SK-N-SH treated with all-trans-retinoic acid at 6 μM for 48 hours (cell line): Measurements from ENCODE around the gene HCFC1.

Experiments
- ATAC-seq: fragments of 200-7000 bp; cut with Tn5 transposase; 3 replicates; pipeline ENCODE4 v1.9.1; 2020; ENCODE audit warnings: mild to moderate bottlenecking, moderate library complexity
- BACH2 ChIP-seq: fragments of 250-450 bp; sonication (Bioruptor Pico); IDR thresholded peaks from 2 replicates; pipeline ENCODE4 v1.9.0; 2021; ENCODE audit warnings: mild to moderate bottlenecking, borderline replicate concordance
- CSDC2 ChIP-seq: fragments of 250-450 bp; sonication (Bioruptor Pico); IDR thresholded peaks from 2 replicates; pipeline ENCODE4 v1.5.0; 2020; ENCODE audit warnings: mild to moderate bottlenecking, moderate library complexity
- GLIS3 ChIP-seq: fragments of 250-450 bp; sonication (Bioruptor Pico); IDR thresholded peaks from 2 replicates; pipeline ENCODE4 v1.5.0; 2020; ENCODE audit warnings: mild to moderate bottlenecking, moderate library complexity
- ISL1 ChIP-seq: fragments of 250-450 bp; sonication (Bioruptor Pico); IDR thresholded peaks from 2 replicates; pipeline ENCODE4 v2.1.2; 2022; ENCODE audit warnings: mild to moderate bottlenecking, moderate library complexity
- OSR1 ChIP-seq: fragments of 250-450 bp; sonication (Bioruptor Pico); IDR thresholded peaks from 2 replicates; pipeline ENCODE4 v1.8.0; 2022; ENCODE audit warnings: moderate library complexity, mild to moderate bottlenecking, inconsistent platforms
- PPARA ChIP-seq: fragments of 250-450 bp; sonication (Bioruptor Pico); IDR thresholded peaks from 2 replicates; pipeline ENCODE4 v1.5.0; 2020; ENCODE audit warnings: mild to moderate bottlenecking, borderline replicate concordance
- RARB ChIP-seq: fragments of 250-450 bp; sonication (Bioruptor Pico); IDR thresholded peaks from 2 replicates; pipeline ENCODE4 v1.8.0; 2021; ENCODE audit warnings: mild to moderate bottlenecking, moderate library complexity
- SNAI2 ChIP-seq: fragments of 250-450 bp; sonication (Bioruptor Pico); IDR thresholded peaks from 2 replicates; pipeline ENCODE4 v1.5.0; 2020; ENCODE audit warnings: mild to moderate bottlenecking, moderate library complexity
- TCF4 ChIP-seq: fragments of 250-450 bp; sonication (Bioruptor Pico); IDR thresholded peaks from 2 replicates; pipeline ENCODE4 v1.8.0; 2021; ENCODE audit warnings: mild to moderate bottlenecking, moderate library complexity, borderline replicate concordance
- TOX ChIP-seq: fragments of 250-450 bp; sonication (Bioruptor Pico); IDR thresholded peaks from 2 replicates; pipeline ENCODE4 v1.8.0; 2021; ENCODE audit warnings: mild to moderate bottlenecking, moderate library complexity, borderline replicate concordance
- ZC3H10 ChIP-seq: fragments of 250-450 bp; sonication (Bioruptor Pico); IDR thresholded peaks from 2 replicates; pipeline ENCODE4 v1.5.1; 2021; ENCODE audit warnings: mild to moderate bottlenecking, moderate library complexity
- ZFP3 ChIP-seq: fragments of 250-450 bp; sonication (Bioruptor Pico); IDR thresholded peaks from 2 replicates; pipeline ENCODE4 v1.5.0; 2020; ENCODE audit warnings: mild to moderate bottlenecking, moderate library complexity
- ZFP30 ChIP-seq: fragments of 450-650 bp; formaldehyde crosslinking; IDR thresholded peaks from 2 replicates; pipeline ENCODE4 v1.5.0; 2022; ENCODE audit warnings: mild to moderate bottlenecking, moderate library complexity
- ZNF565 ChIP-seq: fragments of 450-650 bp; formaldehyde crosslinking; conservative IDR thresholded peaks from 2 replicates; pipeline ENCODE4 v1.5.0; 2020; ENCODE audit warnings: low read depth, mild to moderate bottlenecking, moderate library complexity
- ZNF70 ChIP-seq: fragments of 450-650 bp; formaldehyde crosslinking; IDR thresholded peaks from 2 replicates; pipeline ENCODE4 v1.5.0; 2020; ENCODE audit warnings: mild to moderate bottlenecking, moderate library complexity
- ZNF8 ChIP-seq: fragments of 450-650 bp; formaldehyde crosslinking; IDR thresholded peaks from 2 replicates; pipeline ENCODE4 v1.5.0; 2020; ENCODE audit warnings: mild to moderate bottlenecking, moderate library complexity
- TF ChIP-seq, protein P1 (sequence below): fragments of 250-450 bp; sonication (Bioruptor Pico); IDR thresholded peaks from 2 replicates; pipeline ENCODE4 v1.5.0; 2020; ENCODE audit warnings: mild to moderate bottlenecking, moderate library complexity
- TF ChIP-seq, protein P2 (sequence below): fragments of 250-450 bp; sonication (Bioruptor Pico); IDR thresholded peaks from 2 replicates; pipeline ENCODE4 v1.5.1; 2021; ENCODE audit warnings: mild to moderate bottlenecking, moderate library complexity
- TF ChIP-seq, protein P3 (sequence below): fragments of 250-450 bp; sonication (Bioruptor Pico); IDR thresholded peaks from 2 replicates; pipeline ENCODE4 v1.8.0; 2020; ENCODE audit warnings: mild to moderate bottlenecking, moderate library complexity, borderline replicate concordance
- TF ChIP-seq, protein P4 (sequence below): fragments of 250-450 bp; sonication (Bioruptor Pico); IDR thresholded peaks from 2 replicates; pipeline ENCODE4 v1.5.1; 2020; ENCODE audit warnings: low read depth, mild to moderate bottlenecking, moderate library complexity

The HCFC1 gene

DNA sequence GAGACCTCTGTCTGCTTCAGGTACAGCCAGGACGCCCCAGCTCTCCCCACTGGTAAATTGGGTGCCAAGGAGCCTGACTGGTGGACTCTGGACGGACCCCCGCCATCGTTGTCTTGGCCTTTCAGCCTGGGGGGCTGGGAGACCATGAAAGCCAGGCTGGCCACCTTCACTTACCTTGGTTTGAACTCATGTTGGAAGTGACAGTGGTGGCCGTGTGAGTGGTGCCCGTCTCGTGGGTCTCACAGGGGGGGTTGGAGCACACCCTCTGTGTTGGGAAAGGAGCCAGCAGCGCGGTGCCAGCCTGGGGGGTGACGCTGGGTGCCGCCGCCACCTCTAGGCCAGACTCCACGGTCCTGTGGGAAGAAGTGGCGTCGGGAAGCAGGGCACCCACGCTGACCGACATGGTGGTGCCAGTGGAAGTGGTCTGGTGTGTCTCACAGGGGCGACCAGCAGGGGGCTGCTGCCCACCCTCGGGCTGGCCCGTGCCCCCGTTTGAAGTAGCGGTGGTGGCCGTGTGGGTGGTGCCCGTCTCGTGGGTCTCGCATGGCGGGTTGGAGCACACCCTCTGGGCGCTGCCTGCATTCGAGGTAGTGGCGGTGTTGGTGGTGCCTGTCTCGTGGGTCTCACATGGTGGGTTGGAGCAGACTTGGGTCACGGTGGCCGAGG, 17.6 kb downstream of the HCFC1 start (continued):
- TF ChIP-seq, protein P1, sequence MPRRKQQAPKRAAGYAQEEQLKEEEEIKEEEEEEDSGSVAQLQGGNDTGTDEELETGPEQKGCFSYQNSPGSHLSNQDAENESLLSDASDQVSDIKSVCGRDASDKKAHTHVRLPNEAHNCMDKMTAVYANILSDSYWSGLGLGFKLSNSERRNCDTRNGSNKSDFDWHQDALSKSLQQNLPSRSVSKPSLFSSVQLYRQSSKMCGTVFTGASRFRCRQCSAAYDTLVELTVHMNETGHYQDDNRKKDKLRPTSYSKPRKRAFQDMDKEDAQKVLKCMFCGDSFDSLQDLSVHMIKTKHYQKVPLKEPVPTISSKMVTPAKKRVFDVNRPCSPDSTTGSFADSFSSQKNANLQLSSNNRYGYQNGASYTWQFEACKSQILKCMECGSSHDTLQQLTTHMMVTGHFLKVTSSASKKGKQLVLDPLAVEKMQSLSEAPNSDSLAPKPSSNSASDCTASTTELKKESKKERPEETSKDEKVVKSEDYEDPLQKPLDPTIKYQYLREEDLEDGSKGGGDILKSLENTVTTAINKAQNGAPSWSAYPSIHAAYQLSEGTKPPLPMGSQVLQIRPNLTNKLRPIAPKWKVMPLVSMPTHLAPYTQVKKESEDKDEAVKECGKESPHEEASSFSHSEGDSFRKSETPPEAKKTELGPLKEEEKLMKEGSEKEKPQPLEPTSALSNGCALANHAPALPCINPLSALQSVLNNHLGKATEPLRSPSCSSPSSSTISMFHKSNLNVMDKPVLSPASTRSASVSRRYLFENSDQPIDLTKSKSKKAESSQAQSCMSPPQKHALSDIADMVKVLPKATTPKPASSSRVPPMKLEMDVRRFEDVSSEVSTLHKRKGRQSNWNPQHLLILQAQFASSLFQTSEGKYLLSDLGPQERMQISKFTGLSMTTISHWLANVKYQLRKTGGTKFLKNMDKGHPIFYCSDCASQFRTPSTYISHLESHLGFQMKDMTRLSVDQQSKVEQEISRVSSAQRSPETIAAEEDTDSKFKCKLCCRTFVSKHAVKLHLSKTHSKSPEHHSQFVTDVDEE (CRISPR knock-in tag) = no peak
- TF ChIP-seq, protein P2, sequence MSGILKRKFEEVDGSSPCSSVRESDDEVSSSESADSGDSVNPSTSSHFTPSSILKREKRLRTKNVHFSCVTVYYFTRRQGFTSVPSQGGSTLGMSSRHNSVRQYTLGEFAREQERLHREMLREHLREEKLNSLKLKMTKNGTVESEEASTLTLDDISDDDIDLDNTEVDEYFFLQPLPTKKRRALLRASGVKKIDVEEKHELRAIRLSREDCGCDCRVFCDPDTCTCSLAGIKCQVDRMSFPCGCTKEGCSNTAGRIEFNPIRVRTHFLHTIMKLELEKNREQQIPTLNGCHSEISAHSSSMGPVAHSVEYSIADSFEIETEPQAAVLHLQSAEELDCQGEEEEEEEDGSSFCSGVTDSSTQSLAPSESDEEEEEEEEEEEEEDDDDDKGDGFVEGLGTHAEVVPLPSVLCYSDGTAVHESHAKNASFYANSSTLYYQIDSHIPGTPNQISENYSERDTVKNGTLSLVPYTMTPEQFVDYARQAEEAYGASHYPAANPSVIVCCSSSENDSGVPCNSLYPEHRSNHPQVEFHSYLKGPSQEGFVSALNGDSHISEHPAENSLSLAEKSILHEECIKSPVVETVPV (CRISPR knock-in tag) = no peak
- no peak for TF ChIP-seq TCF4 (CRISPR knock-in tag)
- TF ChIP-seq, all 23 proteins: peak for 0

GRCh38 chrX:153953342-153953830, 18.2 kb downstream of the HCFC1 start:
- peak; percentile 78 for ATAC-seq

GRCh38 chrX:153952373-153953026, 19.1 kb downstream of the HCFC1 start:
- no peak for ATAC-seq
- TF ChIP-seq PPARA (CRISPR knock-in tag) = no peak
- TF ChIP-seq ZNF565 (CRISPR knock-in tag) = no peak
- TF ChIP-seq, protein P2 (CRISPR knock-in tag) = no peak
- TF ChIP-seq BACH2 (CRISPR knock-in tag) = no peak
- TF ChIP-seq, protein P3, sequence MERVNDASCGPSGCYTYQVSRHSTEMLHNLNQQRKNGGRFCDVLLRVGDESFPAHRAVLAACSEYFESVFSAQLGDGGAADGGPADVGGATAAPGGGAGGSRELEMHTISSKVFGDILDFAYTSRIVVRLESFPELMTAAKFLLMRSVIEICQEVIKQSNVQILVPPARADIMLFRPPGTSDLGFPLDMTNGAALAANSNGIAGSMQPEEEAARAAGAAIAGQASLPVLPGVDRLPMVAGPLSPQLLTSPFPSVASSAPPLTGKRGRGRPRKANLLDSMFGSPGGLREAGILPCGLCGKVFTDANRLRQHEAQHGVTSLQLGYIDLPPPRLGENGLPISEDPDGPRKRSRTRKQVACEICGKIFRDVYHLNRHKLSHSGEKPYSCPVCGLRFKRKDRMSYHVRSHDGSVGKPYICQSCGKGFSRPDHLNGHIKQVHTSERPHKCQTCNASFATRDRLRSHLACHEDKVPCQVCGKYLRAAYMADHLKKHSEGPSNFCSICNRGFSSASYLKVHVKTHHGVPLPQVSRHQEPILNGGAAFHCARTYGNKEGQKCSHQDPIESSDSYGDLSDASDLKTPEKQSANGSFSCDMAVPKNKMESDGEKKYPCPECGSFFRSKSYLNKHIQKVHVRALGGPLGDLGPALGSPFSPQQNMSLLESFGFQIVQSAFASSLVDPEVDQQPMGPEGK (CRISPR knock-in tag) = no peak
- TF ChIP-seq ZC3H10 = no peak
- TF ChIP-seq ISL1 (CRISPR knock-in tag) = no peak

More at GRCh38 chrX:153953342-153953830, 18.2 kb downstream of the HCFC1 start:
- TF ChIP-seq GLIS3 (CRISPR knock-in tag) = no peak
- TF ChIP-seq RARB = no peak
- TF ChIP-seq, all 23 proteins: peak for 0

GRCh38 chrX:153951683-153952372, 19.8 kb downstream of the HCFC1 start:
- ATAC-seq = no peak
- no peak for TF ChIP-seq GLIS3 (CRISPR knock-in tag)
- TF ChIP-seq ZFP30 = no peak
- no peak for TF ChIP-seq ZNF565 (CRISPR knock-in tag)
- TF ChIP-seq OSR1 (CRISPR knock-in tag) = no peak
- no peak for TF ChIP-seq ZNF70
- no peak for TF ChIP-seq ZNF8
- TF ChIP-seq CSDC2 (CRISPR knock-in tag) = no peak
- TF ChIP-seq, protein P2 (CRISPR knock-in tag) = no peak
- TF ChIP-seq, protein P4, sequence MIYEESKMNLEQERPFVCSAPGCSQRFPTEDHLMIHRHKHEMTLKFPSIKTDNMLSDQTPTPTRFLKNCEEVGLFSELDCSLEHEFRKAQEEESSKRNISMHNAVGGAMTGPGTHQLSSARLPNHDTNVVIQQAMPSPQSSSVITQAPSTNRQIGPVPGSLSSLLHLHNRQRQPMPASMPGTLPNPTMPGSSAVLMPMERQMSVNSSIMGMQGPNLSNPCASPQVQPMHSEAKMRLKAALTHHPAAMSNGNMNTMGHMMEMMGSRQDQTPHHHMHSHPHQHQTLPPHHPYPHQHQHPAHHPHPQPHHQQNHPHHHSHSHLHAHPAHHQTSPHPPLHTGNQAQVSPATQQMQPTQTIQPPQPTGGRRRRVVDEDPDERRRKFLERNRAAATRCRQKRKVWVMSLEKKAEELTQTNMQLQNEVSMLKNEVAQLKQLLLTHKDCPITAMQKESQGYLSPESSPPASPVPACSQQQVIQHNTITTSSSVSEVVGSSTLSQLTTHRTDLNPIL = no peak
- no peak for TF ChIP-seq ZFP3 (CRISPR knock-in tag)
- TF ChIP-seq, protein P3 (CRISPR knock-in tag) = no peak
- no peak for TF ChIP-seq TOX (CRISPR knock-in tag)
- TF ChIP-seq SNAI2 = no peak
